Natural killer cell (primary cell): ENCODE results near the gene FBXW12. TPM values are rescaled to one million over a fixed set of nuclear protein-coding genes. Genes with fewer than 3 reads are reported as not detected.

Source experiments
- ATAC-seq, 3 donors: fragments of 150-1000 bp in 2 of 3; fragments of 200-7000 bp in 1 of 3; cut with Tn5 transposase; 1 replicate in 1 of 3; 2 replicates in 2 of 3; pipeline ENCODE4 v1.10.0; 2021; ENCODE audit warnings: mild to moderate bottlenecking in 2 of 3, moderate library complexity in 2 of 3
- DNase-seq, 2 donors: peaks; one replicate each; pipeline versions ENCODE4 v3.0.0 to v3.0.0-alpha.2; 2013 to 2021; ENCODE audit warnings: mixed read lengths in 1 of 2
- H3K27ac ChIP-seq: one replicate; pipeline ENCODE4 v1.5.1; 2013; ENCODE audit warnings: mild to moderate bottlenecking, low read length
- H3K27me3 ChIP-seq: one replicate; pipeline ENCODE4 v1.6.1; 2013; ENCODE audit warnings: low read length; ENCODE audit not compliant: control insufficient read depth, insufficient read depth
- H3K36me3 ChIP-seq: one replicate; pipeline ENCODE4 v1.6.1; 2013; ENCODE audit warnings: low read length; ENCODE audit not compliant: control insufficient read depth, insufficient read depth
- H3K4me1 ChIP-seq: one replicate; pipeline ENCODE4 v1.6.1; 2013; ENCODE audit warnings: low read length; ENCODE audit not compliant: control insufficient read depth, insufficient read depth
- H3K4me3 ChIP-seq: one replicate; pipeline ENCODE4 v1.5.1; 2013; ENCODE audit warnings: low read length
- H3K9me3 ChIP-seq: one replicate; pipeline ENCODE4 v1.6.1; 2013; ENCODE audit warnings: low read length; ENCODE audit not compliant: control insufficient read depth, insufficient read depth
- H3K27ac Mint-ChIP-seq, 2 donors: one replicate each; pipeline ENCODE4 v1.8.0; 2022; ENCODE audit warnings: mild to moderate bottlenecking in 2 of 2, mixed read lengths in 2 of 2, moderate library complexity in 1 of 2
- H3K27me3 Mint-ChIP-seq, 2 donors: one replicate each; pipeline ENCODE4 v1.8.0; 2022; ENCODE audit warnings: low read depth in 2 of 2, mixed read lengths in 2 of 2
- H3K36me3 Mint-ChIP-seq: one replicate; pipeline ENCODE4 v1.8.0; 2022; ENCODE audit warnings: mixed read lengths
- H3K4me1 Mint-ChIP-seq, 2 donors: one replicate each; pipeline ENCODE4 v1.8.0; 2022; ENCODE audit warnings: mixed read lengths in 2 of 2
- H3K4me3 Mint-ChIP-seq: one replicate; pipeline ENCODE4 v1.8.0; 2022; ENCODE audit warnings: mild to moderate bottlenecking, moderate library complexity, mixed read lengths
- H3K9me3 Mint-ChIP-seq, 2 donors: one replicate each; pipeline ENCODE4 v1.8.0; 2022; ENCODE audit warnings: mixed read lengths in 2 of 2
- WGBS: methylation state at CpG from one replicate; pipeline ENCODE4 v1.1.7; 2013; ENCODE audit warnings: missing lambda C conversion rate; ENCODE audit not compliant: insufficient coverage; 5-methylcytosine and 5-hydroxymethylcytosine counted together
- intact Hi-C: fragments of 100-400 bp; cut with micrococcal nuclease; formaldehyde crosslinking; loops from one replicate; pipeline ENCODE4 v1.14.2; 2022
- total RNA-seq, 4 donors: library from RNA; stranded (reverse); fragments of 120-200 nt in 1 of 4; gene quantifications; one replicate each; pipeline versions ENCODE4 v1.2.3 to v1.2.4, GENCODE V29; 2013 to 2022
- TF ChIP-seq, protein P1 (sequence below): fragments of 200-600 bp; IDR thresholded peaks from one replicate; pipeline ENCODE4 v1.8.0; 2022; ENCODE audit warnings: antibody characterized with exemption

FBXW12 gene
- total RNA-seq, 3 donors from 2014 or later (not counting 1 experiment from before 2014, with no cell fraction given) = 0.25 TPM; not detected in 2

DNA sequence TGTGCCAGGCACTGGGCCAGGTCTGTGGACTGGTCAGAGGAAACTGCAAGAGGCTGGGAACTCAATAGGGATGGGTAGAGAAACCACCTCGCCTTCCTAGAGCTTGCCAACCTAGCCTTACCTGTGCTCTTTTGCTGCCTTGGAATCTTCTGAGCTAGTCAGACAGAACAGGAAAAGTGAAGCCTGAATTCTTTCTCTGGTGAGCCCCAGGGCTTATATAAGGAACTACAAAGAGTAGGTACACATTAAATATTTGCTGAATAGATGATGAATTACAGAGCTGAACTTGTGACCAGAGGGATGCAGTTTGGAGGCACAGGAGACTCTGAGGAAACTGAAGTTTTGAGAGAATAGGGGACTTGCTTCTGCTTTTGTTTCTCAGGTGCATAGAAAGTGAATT, 15.6 kb upstream of the FBXW12 start:
- peaks cover 35 to 45% of the 10 kb centered on the region in 2 donors for H3K27me3 Mint-ChIP-seq
- Histone ChIP-seq H3K9me3 (peaks cover 6% of the 10 kb centered on the region), H3K4me3 (no peak overlapping the region), H3K27ac (no peak overlapping the region), H3K36me3 (no peaks in the 10 kb centered on the region), H3K27me3 (peaks cover 3% of the 10 kb centered on the region), H3K4me1 (no peaks in the 10 kb centered on the region)
- H3K27ac Mint-ChIP-seq = no peak overlapping the region
- intact Hi-C loops = no loop called here
- no peaks in the 10 kb centered on the region for H3K4me1 Mint-ChIP-seq
- TF ChIP-seq, protein P1, sequence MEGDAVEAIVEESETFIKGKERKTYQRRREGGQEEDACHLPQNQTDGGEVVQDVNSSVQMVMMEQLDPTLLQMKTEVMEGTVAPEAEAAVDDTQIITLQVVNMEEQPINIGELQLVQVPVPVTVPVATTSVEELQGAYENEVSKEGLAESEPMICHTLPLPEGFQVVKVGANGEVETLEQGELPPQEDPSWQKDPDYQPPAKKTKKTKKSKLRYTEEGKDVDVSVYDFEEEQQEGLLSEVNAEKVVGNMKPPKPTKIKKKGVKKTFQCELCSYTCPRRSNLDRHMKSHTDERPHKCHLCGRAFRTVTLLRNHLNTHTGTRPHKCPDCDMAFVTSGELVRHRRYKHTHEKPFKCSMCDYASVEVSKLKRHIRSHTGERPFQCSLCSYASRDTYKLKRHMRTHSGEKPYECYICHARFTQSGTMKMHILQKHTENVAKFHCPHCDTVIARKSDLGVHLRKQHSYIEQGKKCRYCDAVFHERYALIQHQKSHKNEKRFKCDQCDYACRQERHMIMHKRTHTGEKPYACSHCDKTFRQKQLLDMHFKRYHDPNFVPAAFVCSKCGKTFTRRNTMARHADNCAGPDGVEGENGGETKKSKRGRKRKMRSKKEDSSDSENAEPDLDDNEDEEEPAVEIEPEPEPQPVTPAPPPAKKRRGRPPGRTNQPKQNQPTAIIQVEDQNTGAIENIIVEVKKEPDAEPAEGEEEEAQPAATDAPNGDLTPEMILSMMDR = no peak
- H3K4me3 Mint-ChIP-seq = no peak overlapping the region
- H3K36me3 Mint-ChIP-seq = peaks cover 7% of the 10 kb centered on the region
- DNase-seq (no peak), ATAC-seq (no peak)
- H3K9me3 Mint-ChIP-seq = peaks cover 0 to 5% of the 10 kb centered on the region in 2 donors
- 89% methylated on average over 1 of the region's 1 CpG for WGBS

DNA sequence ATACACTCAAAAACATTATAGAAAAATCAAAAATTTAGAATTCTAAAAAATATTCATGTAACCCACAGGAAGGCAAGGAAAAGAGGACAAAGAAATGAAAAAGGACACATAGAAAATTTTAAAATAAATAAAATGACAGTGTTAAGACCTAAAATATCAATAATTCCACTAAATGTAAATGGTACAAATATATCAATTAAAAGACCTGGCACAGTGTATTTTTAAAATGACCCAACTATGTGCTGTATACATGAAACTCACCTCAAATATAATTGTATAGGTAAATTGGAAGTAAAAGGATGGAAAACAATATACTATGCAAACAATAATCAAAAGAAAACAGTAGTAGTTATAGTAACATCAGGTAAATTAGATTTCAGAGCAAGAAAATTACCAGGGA, 10.1 kb upstream of the FBXW12 start:
- Histone ChIP-seq H3K4me1 (no peaks in the 10 kb centered on the region), H3K36me3 (no peaks in the 10 kb centered on the region), H3K4me3 (no peak overlapping the region), H3K27ac (no peak overlapping the region), H3K9me3 (peaks cover 6% of the 10 kb centered on the region), H3K27me3 (peaks cover 2% of the 10 kb centered on the region)
- no peak overlapping the region for H3K4me3 Mint-ChIP-seq
- peaks cover 22 to 37% of the 10 kb centered on the region in 2 donors for H3K27me3 Mint-ChIP-seq
- DNase-seq = no peak
- intact Hi-C loops = no loop called here
- no peak for ATAC-seq
- TF ChIP-seq, protein P1 = no peak
- H3K27ac Mint-ChIP-seq = no peak overlapping the region
- H3K4me1 Mint-ChIP-seq = no peaks in the 10 kb centered on the region
- peaks cover 16% of the 10 kb centered on the region for H3K36me3 Mint-ChIP-seq
- peaks cover 0 to 9% of the 10 kb centered on the region in 2 donors for H3K9me3 Mint-ChIP-seq

DNA sequence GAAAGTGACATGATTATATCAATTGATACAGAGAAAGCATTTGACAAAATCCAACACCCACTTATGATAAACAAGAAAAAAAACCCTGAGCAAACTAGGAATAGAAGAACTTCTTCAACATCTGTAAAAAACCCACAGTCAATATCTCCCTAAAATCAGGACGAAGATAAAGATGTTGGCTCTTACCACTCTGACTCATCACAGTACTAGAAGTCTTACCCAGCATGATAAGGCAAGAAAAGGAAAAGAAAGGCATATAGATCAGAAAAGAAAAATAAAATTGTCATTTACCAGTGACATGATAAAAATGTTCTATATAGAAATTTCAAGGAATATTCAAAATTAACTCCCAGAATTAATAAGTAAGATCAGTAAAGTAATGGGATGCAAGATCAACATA, 7.2 kb upstream of the FBXW12 start:
- intact Hi-C loops = no loop called here
- no peak for ATAC-seq
- Mint-ChIP-seq H3K4me3 (no peak overlapping the region), H3K4me1 (no peaks in the 10 kb centered on the region), H3K36me3 (peaks cover 16% of the 10 kb centered on the region), H3K9me3 (peaks cover 0 to 9% of the 10 kb centered on the region in 2 donors), H3K27ac (no peak overlapping the region), H3K27me3 (peaks cover 13 to 22% of the 10 kb centered on the region in 2 donors)
- DNase-seq = no peak
- Histone ChIP-seq H3K9me3 (no peaks in the 10 kb centered on the region), H3K4me3 (no peak overlapping the region), H3K36me3 (no peaks in the 10 kb centered on the region), H3K27ac (no peak overlapping the region), H3K4me1 (no peaks in the 10 kb centered on the region), H3K27me3 (peaks cover 2% of the 10 kb centered on the region)
- TF ChIP-seq, protein P1 = no peak
- WGBS = no CpG with 5 or more reads among the region's 1 CpG

DNA sequence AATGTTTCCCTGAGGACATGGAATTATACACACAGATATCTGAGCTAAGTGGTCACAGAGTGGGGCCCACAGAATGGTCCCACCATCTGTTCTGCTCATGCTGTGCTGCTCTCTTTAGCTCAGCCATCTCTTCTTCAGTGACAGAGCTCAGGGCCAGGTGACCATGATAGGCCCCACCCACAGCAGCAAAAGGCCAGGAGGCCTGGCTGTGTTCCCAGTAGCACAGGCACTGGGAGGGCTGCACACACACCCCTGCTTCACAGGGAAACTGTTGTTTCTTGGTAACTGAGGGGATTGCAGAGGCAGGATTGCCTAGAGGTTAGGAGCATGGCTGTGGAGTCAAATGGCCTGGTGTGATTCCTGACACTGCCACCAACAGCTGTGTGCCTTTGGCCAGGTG, 4.8 kb upstream of the FBXW12 start:
- H3K36me3 Mint-ChIP-seq = peaks cover 2% of the 10 kb centered on the region
- peaks cover 3 to 5% of the 10 kb centered on the region in 2 donors for H3K27me3 Mint-ChIP-seq
- H3K4me3 Mint-ChIP-seq = no peak overlapping the region
- Histone ChIP-seq H3K36me3 (no peaks in the 10 kb centered on the region), H3K27me3 (peaks cover 1% of the 10 kb centered on the region), H3K9me3 (no peaks in the 10 kb centered on the region), H3K4me1 (no peaks in the 10 kb centered on the region), H3K27ac (no peak overlapping the region), H3K4me3 (no peak overlapping the region)
- no peak overlapping the region for H3K27ac Mint-ChIP-seq
- TF ChIP-seq, protein P1 = no peak
- peaks cover 0 to under 1% of the 10 kb centered on the region in 2 donors for H3K9me3 Mint-ChIP-seq
- intact Hi-C loops = no loop called here
- DNase-seq (no peak), ATAC-seq (no peak)
- no peaks in the 10 kb centered on the region for H3K4me1 Mint-ChIP-seq
